GM12875 (cell line): ENCODE results near the gene ZNF607.
"Not testable (repeated sequence)": the region's sequence is repeated elsewhere in the genome, so short reads cannot be mapped to it uniquely, and the experiment has no call there.

ENCODE experiments used
- H3K4me3 ChIP-seq: one replicate; pipeline ENCODE4 v1.5.1; 2011; ENCODE audit warnings: low read depth, low read length, control low read depth
- CTCF ChIP-seq: IDR thresholded peaks from 2 replicates; pipeline ENCODE4 v1.5.1; 2011; ENCODE audit warnings: low read depth, mild to moderate bottlenecking, control low read depth, inconsistent platforms, low read length, moderate library complexity, borderline replicate concordance; ENCODE audit not compliant: insufficient read depth

Gene ZNF607

GRCh38 chr19:37719111-37719926, at the start of gene ZNF607:
TSS of gene ZNF607 (minus strand) at chr19:37719761. CDS start at chr19:37711618, 8,143 bp downstream.
- TF ChIP-seq CTCF, result peak; percentile 67
- peak within 1 kb of the TSS; percentile 75 for H3K4me3 ChIP-seq

- H3K4me3 ChIP-seq, result no peak overlapping the region
- no peak for TF ChIP-seq CTCF
Measured at GRCh38 chr19:37763488-37763887, 43.9 kb upstream of the ZNF607 start.

- H3K4me3 ChIP-seq, result not testable (repeated sequence)
Measured at GRCh38 chr19:37757683-37758082, 38.1 kb upstream of the ZNF607 start.

- H3K4me3 ChIP-seq, result no peak overlapping the region
- TF ChIP-seq CTCF, result no peak
Measured at GRCh38 chr19:37738371-37738770, 18.8 kb upstream of the ZNF607 start.

GRCh38 chr19:37725181-37725580, 5.6 kb upstream of the ZNF607 start:
- no peak overlapping the region for H3K4me3 ChIP-seq
- TF ChIP-seq CTCF, result no peak

- peak overlapping the region; percentile 75 for H3K4me3 ChIP-seq
- TF ChIP-seq CTCF, result no peak
Measured at GRCh38 chr19:37719927-37720265, 335 bp upstream of the ZNF607 start.

GRCh38 chr19:37718304-37718703, 1.3 kb downstream of the ZNF607 start:
- TF ChIP-seq CTCF, result no peak
- H3K4me3 ChIP-seq, result no peak overlapping the region
